Testis (tissue), 2 donors: Measurements from ENCODE around the gene GNB1L.

Source experiments
- POLR2A ChIP-seq: fragments of 450-650 bp; IDR thresholded peaks from one replicate; pipeline ENCODE4 v1.6.1; 2017; ENCODE audit warnings: antibody characterized with exemption, mild to moderate bottlenecking, moderate library complexity
- TF ChIP-seq, protein P1 (sequence below), 3 experiments: fragments of 450-650 bp in 2 of 3; fragments of 200-600 bp in 1 of 3; sonication (generic) in 1 of 3; IDR thresholded peaks; one replicate each; pipeline ENCODE4 v1.5.1; 2016 to 2019; ENCODE audit warnings: antibody characterized with exemption in 3 of 3, mild to moderate bottlenecking in 2 of 3, moderate library complexity in 1 of 3

- TF ChIP-seq, protein P1, sequence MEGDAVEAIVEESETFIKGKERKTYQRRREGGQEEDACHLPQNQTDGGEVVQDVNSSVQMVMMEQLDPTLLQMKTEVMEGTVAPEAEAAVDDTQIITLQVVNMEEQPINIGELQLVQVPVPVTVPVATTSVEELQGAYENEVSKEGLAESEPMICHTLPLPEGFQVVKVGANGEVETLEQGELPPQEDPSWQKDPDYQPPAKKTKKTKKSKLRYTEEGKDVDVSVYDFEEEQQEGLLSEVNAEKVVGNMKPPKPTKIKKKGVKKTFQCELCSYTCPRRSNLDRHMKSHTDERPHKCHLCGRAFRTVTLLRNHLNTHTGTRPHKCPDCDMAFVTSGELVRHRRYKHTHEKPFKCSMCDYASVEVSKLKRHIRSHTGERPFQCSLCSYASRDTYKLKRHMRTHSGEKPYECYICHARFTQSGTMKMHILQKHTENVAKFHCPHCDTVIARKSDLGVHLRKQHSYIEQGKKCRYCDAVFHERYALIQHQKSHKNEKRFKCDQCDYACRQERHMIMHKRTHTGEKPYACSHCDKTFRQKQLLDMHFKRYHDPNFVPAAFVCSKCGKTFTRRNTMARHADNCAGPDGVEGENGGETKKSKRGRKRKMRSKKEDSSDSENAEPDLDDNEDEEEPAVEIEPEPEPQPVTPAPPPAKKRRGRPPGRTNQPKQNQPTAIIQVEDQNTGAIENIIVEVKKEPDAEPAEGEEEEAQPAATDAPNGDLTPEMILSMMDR (IDR thresholded peaks at IDR 0.05) = no peak
- no peak for TF ChIP-seq POLR2A
Observed at GRCh38 chr22:19869497-19870152, 15.0 kb upstream of the GNB1L start.
